Right cardiac atrium (tissue), 5 donors: ENCODE measurements around the gene TAAR9. TPM values are rescaled to one million over a fixed set of nuclear protein-coding genes. Genes with fewer than 3 reads are reported as not detected.

Experiments
- polyA plus RNA-seq: library from polyadenylated mRNA; stranded (reverse); fragments of 200-250 nt; gene quantifications from one replicate; pipeline ENCODE4 v1.2.3, GENCODE V29; 2013
- total RNA-seq, 4 donors: library from RNA; stranded (reverse); fragmentation: NEBNext Ultra II Directional; extraction: Animal tissue kit (Norgen Biotek cat#: 25700); gene quantifications; one replicate each; pipeline ENCODE4 v1.2.1, GENCODE V29; 2021
- donor health status: healthy with polysubstance abuse.
- donor health status: DM: no; HTN: yes; CAD: no.
- donor health status: DM: no; HTN: no; CAD: no.
- donor health status: DM: no; HTN: yes; CAD: no; lungs with severe emphysema.
- donor health status: DM: yes; HTN: yes; CAD: no.

Gene TAAR9
- total and polyA plus RNA-seq, 5 donors: not detected

Other genes with a start within 250 kb of the TAAR9 start
- gene MOXD1, start 136.8 kb upstream of the TAAR9 start, total RNA-seq: 1 to 10 TPM; 1.1 to 2.4 (median 2.0) TPM
- 1.2 TPM for gene MOXD1, start 136.8 kb upstream of the TAAR9 start, polyA plus RNA-seq
- gene STX7, start 25.2 kb upstream of the TAAR9 start, total RNA-seq: 10 to 100 TPM; 45.6 to 69.7 (median 62.3) TPM
- gene STX7, start 25.2 kb upstream of the TAAR9 start, polyA plus RNA-seq: 14.2 TPM
- gene TAAR8, start 14.4 kb downstream of the TAAR9 start, total RNA-seq: not detected
- gene TAAR8, start 14.4 kb downstream of the TAAR9 start, polyA plus RNA-seq: not detected
- not detected for gene TAAR6, start 32.0 kb downstream of the TAAR9 start, total RNA-seq
- not detected for gene TAAR6, start 32.0 kb downstream of the TAAR9 start, polyA plus RNA-seq
- gene TAAR5, start 51.5 kb downstream of the TAAR9 start, total RNA-seq: not detected
- gene TAAR5, start 51.5 kb downstream of the TAAR9 start, polyA plus RNA-seq: not detected
- gene TAAR2, start 86.0 kb downstream of the TAAR9 start, total RNA-seq: not detected
- gene TAAR2, start 86.0 kb downstream of the TAAR9 start, polyA plus RNA-seq: not detected
- not detected for gene TAAR1, start 120.9 kb downstream of the TAAR9 start, total RNA-seq
- not detected for gene TAAR1, start 120.9 kb downstream of the TAAR9 start, polyA plus RNA-seq
- under 1 TPM; 0.23 to 0.80 (median 0.69) TPM for gene VNN1, start 175.8 kb downstream of the TAAR9 start, total RNA-seq
- 0.29 TPM for gene VNN1, start 175.8 kb downstream of the TAAR9 start, polyA plus RNA-seq
- 1 to 10 TPM in 3 of 4 donors, under 1 TPM in 1; 0.71 to 2.7 (median 2.2) TPM for gene VNN2, start 219.6 kb downstream of the TAAR9 start, total RNA-seq
- 0.59 TPM for gene VNN2, start 219.6 kb downstream of the TAAR9 start, polyA plus RNA-seq